HepG2 (cell line): ENCODE data around the gene PRUNE1. TPM values are rescaled to one million over a fixed set of nuclear protein-coding genes. Genes with fewer than 3 reads are reported as not detected.
A peak's percentile ranks its signal among the peaks of the same experiment; 100 is the strongest.

Source experiments
- ATAC-seq: fragments of 200-7000 bp; cut with Tn5 transposase; 3 replicates; pipeline ENCODE4 v1.9.1; 2020; ENCODE audit warnings: mild to moderate bottlenecking, moderate library complexity
- BruUV-seq: library from RNA; stranded (reverse); fragments of 400-500 nt; replicated peaks from 2 replicates; lab custom pipeline; 2021; lab: Mats Ljungman, UMichigan
- CTCF ChIA-PET: fragments of 300-600 bp; formaldehyde crosslinking; extraction: SDS; loops from one replicate; lab custom pipeline; 2021; ENCODE audit warnings: low total read pairs, inconsistent platforms, low intra/inter-chr PET ratio; lab: Yijun Ruan, JAX
- POLR2A ChIA-PET: fragments of 350-600 bp; sonication (Branson Sonifier 250); formaldehyde crosslinking; loops from one replicate; lab custom pipeline; 2020; ENCODE audit warnings: antibody characterized with exemption, inconsistent platforms; lab: Yijun Ruan, JAX
- DNase-seq: peaks from one replicate; pipeline ENCODE4 v3.0.0-alpha.2; 2015; ENCODE audit warnings: low spot score
- FAIRE-seq: peaks from 3 replicates; lab custom pipeline; 2011; peaks lifted over from hg19 to GRCh38; lab: Jason Lieb, UNC
- H2AFZ ChIP-seq: one replicate; pipeline ENCODE4 v1.6.1; 2011; ENCODE audit warnings: low read length, inconsistent platforms
- H3K27ac ChIP-seq: fragments of 300-600 bp; 3 replicates; pipeline ENCODE4 v1.8.0; 2011; ENCODE audit warnings: mixed run types, mild to moderate bottlenecking, mixed read lengths, low read length, inconsistent platforms; ENCODE audit not compliant: insufficient read depth; ENCODE audit errors: extremely low read length
- H3K27me3 ChIP-seq, 2 experiments: fragments of 200-600 bp in 1 of 2; 2 replicates in 1 of 2; 3 replicates in 1 of 2; pipeline versions ENCODE4 v1.6.0 to v1.8.0; 2011; ENCODE audit warnings: low read length in 2 of 2, mild to moderate bottlenecking in 2 of 2, moderate library complexity in 2 of 2, inconsistent platforms in 1 of 2; ENCODE audit not compliant: insufficient read depth in 2 of 2, control insufficient read depth in 1 of 2
- H3K36me3 ChIP-seq, 2 experiments: fragments of 200-600 bp in 1 of 2; replicated peaks in 1 of 2; 2 replicates in 1 of 2; 3 replicates in 1 of 2; pipeline versions ENCODE4 v1.5.1 to v1.8.0; 2011; ENCODE audit warnings: low read length in 2 of 2, inconsistent platforms in 1 of 2; ENCODE audit not compliant: insufficient read depth in 2 of 2, control insufficient read depth in 1 of 2
- H3K4me1 ChIP-seq: 2 replicates; pipeline ENCODE4 v1.5.1; 2012; ENCODE audit warnings: low read length, inconsistent platforms; ENCODE audit not compliant: insufficient read depth
- H3K4me2 ChIP-seq: 2 replicates; pipeline ENCODE4 v1.6.0; 2011; ENCODE audit warnings: low read depth, low read length, inconsistent platforms
- H3K4me3 ChIP-seq, 3 experiments: fragments of 200-600 bp in 1 of 3; sonication (generic), shearing (Covaris generic) in 1 of 3; replicated peaks in 1 of 3; 2 replicates each; pipeline ENCODE4 v1.5.1; 2011 to 2016; ENCODE audit warnings: low read length in 3 of 3, inconsistent platforms in 2 of 3, low read depth in 2 of 3, mild to moderate bottlenecking in 2 of 3, control low read depth in 1 of 3, mixed read lengths in 1 of 3; ENCODE audit not compliant: insufficient read depth in 1 of 3
- H3K79me2 ChIP-seq: one replicate; pipeline ENCODE4 v1.6.1; 2011; ENCODE audit warnings: low read length, inconsistent platforms; ENCODE audit not compliant: insufficient read depth
- H3K9ac ChIP-seq: 2 replicates; pipeline ENCODE4 v1.6.0; 2011; ENCODE audit warnings: mild to moderate bottlenecking, low read depth, low read length, inconsistent platforms; ENCODE audit not compliant: insufficient read depth
- H3K9me3 ChIP-seq: 2 replicates; pipeline ENCODE4 v1.5.1; 2012; ENCODE audit warnings: mild to moderate bottlenecking, low read length
- H4K20me1 ChIP-seq: 2 replicates; pipeline ENCODE4 v1.6.0; 2011; ENCODE audit warnings: inconsistent platforms, mild to moderate bottlenecking, low read length, moderate library complexity; ENCODE audit not compliant: insufficient read depth
- ARID2 ChIP-seq: sonication (generic); formaldehyde crosslinking; IDR thresholded peaks from 2 replicates; pipeline ENCODE4 v1.8.1; 2022; ENCODE audit warnings: mild to moderate bottlenecking, missing genetic modification reagents, borderline replicate concordance
- CSRNP1 ChIP-seq: sonication (generic); formaldehyde crosslinking; IDR thresholded peaks from 2 replicates; pipeline ENCODE4 v1.8.1; 2023; ENCODE audit warnings: mild to moderate bottlenecking, missing genetic modification reagents
- PPARG ChIP-seq: conservative IDR thresholded peaks from 2 replicates; pipeline ENCODE4 v1.6.1; 2016; ENCODE audit warnings: missing biosample characterization, missing genetic modification reagents
- SOX5 ChIP-seq: IDR thresholded peaks from 2 replicates; pipeline ENCODE4 v1.6.1; 2016; ENCODE audit warnings: borderline replicate concordance
- TOPORS ChIP-seq: sonication (generic); formaldehyde crosslinking; IDR thresholded peaks from 2 replicates; pipeline ENCODE4 v1.8.0; 2023; ENCODE audit warnings: mild to moderate bottlenecking, missing genetic modification reagents
- ZKSCAN1 ChIP-seq: fragments of 150-350 bp; IDR thresholded peaks from 2 replicates; pipeline ENCODE4 v1.6.1; 2014; ENCODE audit warnings: low read length
- ZNF580 ChIP-seq: IDR thresholded peaks from 2 replicates; pipeline ENCODE4 v1.6.1; 2016; ENCODE audit warnings: low read depth, borderline replicate concordance
- WGBS: methylation state at CpG from one replicate; pipeline ENCODE4 v1.1.6; 2017; ENCODE audit warnings: low lambda C conversion rate; 5-methylcytosine and 5-hydroxymethylcytosine counted together
- in situ Hi-C: cut with HindIII; loops from 2 replicates; pipeline ENCODE4 v1.10.0; 2017; ENCODE audit warnings: low pct_unique_long_range_greater_than_20kb; ENCODE audit not compliant: extremely low pct_ligation_motif_present
- intact Hi-C: fragments of 100-400 bp; cut with micrococcal nuclease; formaldehyde crosslinking; loops from one replicate; pipeline ENCODE4 v1.10.0; 2022; ENCODE audit not compliant: unreplicated experiment
- polyA plus RNA-seq, 8 experiments: library from polyadenylated mRNA; depleted of rRNA in 3 of 8; stranded (reverse) in 7 of 8; unstranded in 1 of 8; fragments of >200 nt; fragmentation: Illumina TruSeq in 4 of 8; extraction: Trizol in 4 of 8; gene quantifications; 2 replicates each; pipeline versions ENCODE4 v1.2.1 to v1.2.3, GENCODE V29; 2011 to 2016; ENCODE audit warnings: low read depth in 4 of 8, missing spikeins in 1 of 8, mixed read lengths in 1 of 8; ENCODE audit not compliant: insufficient read depth in 1 of 8
- total RNA-seq, 5 experiments: library from RNA; depleted of rRNA; stranded (reverse); fragments of >200 nt; fragmentation: Illumina TruSeq; extraction: Trizol; gene quantifications; 2 replicates each; pipeline ENCODE4 v1.2.3, GENCODE V29; 2016; ENCODE audit warnings: low read depth in 1 of 5

PRUNE1 gene
- total and polyA plus RNA-seq, 2 of the 13 experiments (the other 11 are each of a cell fraction or from before 2014, with no cell fraction given), result 19.0 to 31.9 TPM

GRCh38 chr1:151009206-151009587 is 948 bp downstream of the PRUNE1 start:
- peak overlapping the region; percentile 66 to 99 (median 91) for H3K4me3 ChIP-seq
- DNase-seq (no peak), ATAC-seq (no peak), FAIRE-seq (no peak)
- TF ChIP-seq ZNF580 (CRISPR knock-in tag) (0 out of 2 replicates have a peak, but pooled peaks have one; percentile 1), ARID2 (CRISPR knock-in tag) (0 out of 2 replicates have a peak, but pooled peaks have one; percentile 49), TOPORS (CRISPR knock-in tag) (0 out of 2 replicates have a peak, but pooled peaks have one; percentile 11), SOX5 (CRISPR knock-in tag) (peak; percentile 3; the same call in 1 of the 2 replicates), ZKSCAN1 (no peak), PPARG (no peak), CSRNP1 (CRISPR knock-in tag) (0 out of 2 replicates have a peak, but pooled peaks have one; percentile 10)
- TSS peak; percentile 42 for BruUV-seq
- peaks cover 77% of the 10 kb centered on the region for H3K4me1 ChIP-seq
- no peaks in the 10 kb centered on the region for H4K20me1 ChIP-seq
- no peaks in the 10 kb centered on the region; a peak in 1 of 5 replicates for H3K27me3 ChIP-seq
- peaks cover 32% of the 10 kb centered on the region for H3K79me2 ChIP-seq
- ChIA-PET POLR2A (interaction anchor here (0.5 kb wide), 1 partner anchor 210 kb away, joined by 3 read pairs; no protein-coding TSS in a partner anchor), CTCF (no interaction called here)
- peak overlapping the region; percentile 35 for H2AFZ ChIP-seq
- in situ Hi-C loops, result no loop called here
- H3K36me3 ChIP-seq, result no peaks in the 10 kb centered on the region
- H3K27ac ChIP-seq, result peak overlapping the region; percentile 100
- intact Hi-C loops, result loop anchor here (5.0 kb wide), 2 partner anchors 37 to 38 kb away; partner anchors contain the start of genes C1orf56 and CERS2
- no peaks in the 10 kb centered on the region for H3K9me3 ChIP-seq
- 5% methylated on average over 3 of the region's 3 CpGs for WGBS
- peak overlapping the region; percentile 98 for H3K9ac ChIP-seq
- H3K4me2 ChIP-seq, result peak overlapping the region; percentile 93
